HG03025 (cell line): Measurements from ENCODE around the gene RNF103.

Source experiments
- ATAC-seq: cut with Tn5 transposase; IDR thresholded peaks from one replicate; pipeline ENCODE4 v1.9.1; 2021; ENCODE audit warnings: mild to moderate bottlenecking, moderate library complexity; ENCODE audit not compliant: unreplicated experiment, low FRiP score

The RNF103 gene

DNA sequence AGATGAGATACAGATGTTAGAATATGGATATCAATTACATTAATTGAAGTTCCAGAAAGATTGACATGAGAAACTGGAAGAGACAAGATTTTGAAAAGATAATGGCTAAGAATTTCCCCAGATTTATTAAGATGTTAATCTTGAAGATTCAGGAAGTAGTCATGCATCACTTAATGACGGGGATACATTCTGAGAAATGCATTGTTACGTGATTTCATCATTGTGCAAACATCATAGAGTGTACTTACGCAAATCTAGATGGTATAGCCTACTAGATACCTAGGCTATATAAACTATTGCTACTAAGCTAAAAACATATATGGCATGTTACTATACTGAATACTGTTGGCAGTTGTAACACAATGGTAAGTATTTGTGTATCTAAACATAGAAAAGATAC lies 53.6 kb downstream of the RNF103 start:
- ATAC-seq = no peak

DNA sequence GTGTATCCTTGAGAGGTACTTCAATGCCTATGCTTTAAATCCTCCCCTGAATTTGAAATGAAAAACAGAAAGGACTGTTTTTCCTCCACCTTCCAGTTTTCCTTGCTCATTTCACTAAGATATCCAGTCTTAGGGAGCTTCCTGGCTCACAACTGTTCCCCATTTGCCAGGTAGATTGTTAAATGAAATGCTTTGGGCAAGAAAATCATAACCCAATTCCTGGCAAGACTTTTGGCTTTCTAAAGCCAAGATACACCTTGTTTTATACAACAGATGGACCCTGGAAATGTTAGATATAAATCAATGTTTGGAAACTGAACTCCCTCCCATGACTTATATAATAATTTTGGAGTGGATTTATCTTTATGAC lies 56.9 kb downstream of the RNF103 start:
- ATAC-seq = no peak

DNA sequence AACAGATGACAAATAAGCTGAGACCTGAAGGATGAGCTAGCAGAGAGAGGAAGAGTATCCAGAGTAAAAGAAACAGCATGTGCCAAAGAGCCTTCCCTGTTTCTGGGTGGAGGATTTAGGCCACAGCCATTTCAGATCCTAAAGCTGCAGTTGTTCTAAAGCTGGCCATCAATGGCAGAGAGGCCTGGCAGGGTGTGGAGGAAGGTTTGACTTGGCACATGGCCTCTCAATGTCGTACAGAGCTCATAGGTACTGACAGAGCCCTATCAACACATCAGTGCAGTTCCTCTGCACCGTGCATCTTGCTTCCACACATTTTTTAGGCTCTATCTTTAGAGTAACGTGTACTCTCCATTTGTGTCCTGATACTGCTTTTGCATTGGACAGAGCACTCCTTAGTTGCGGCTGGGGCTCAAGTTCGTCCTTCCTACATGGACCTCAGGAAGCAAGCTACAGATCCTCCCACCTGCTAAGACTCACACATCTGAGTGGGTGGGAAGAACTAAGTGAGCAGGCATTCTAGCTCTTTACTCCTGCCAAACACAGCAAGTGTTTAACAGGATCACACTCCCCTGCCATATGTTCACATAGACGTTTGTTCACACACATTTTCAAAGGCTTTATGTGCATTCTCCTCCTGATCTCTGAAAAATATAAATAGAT lies 57.4 kb downstream of the RNF103 start:
- no peak for ATAC-seq

- no peak for ATAC-seq
These were observed 60.0 kb downstream of the RNF103 start for GRCh38 chr2:86563650-86564061.

DNA sequence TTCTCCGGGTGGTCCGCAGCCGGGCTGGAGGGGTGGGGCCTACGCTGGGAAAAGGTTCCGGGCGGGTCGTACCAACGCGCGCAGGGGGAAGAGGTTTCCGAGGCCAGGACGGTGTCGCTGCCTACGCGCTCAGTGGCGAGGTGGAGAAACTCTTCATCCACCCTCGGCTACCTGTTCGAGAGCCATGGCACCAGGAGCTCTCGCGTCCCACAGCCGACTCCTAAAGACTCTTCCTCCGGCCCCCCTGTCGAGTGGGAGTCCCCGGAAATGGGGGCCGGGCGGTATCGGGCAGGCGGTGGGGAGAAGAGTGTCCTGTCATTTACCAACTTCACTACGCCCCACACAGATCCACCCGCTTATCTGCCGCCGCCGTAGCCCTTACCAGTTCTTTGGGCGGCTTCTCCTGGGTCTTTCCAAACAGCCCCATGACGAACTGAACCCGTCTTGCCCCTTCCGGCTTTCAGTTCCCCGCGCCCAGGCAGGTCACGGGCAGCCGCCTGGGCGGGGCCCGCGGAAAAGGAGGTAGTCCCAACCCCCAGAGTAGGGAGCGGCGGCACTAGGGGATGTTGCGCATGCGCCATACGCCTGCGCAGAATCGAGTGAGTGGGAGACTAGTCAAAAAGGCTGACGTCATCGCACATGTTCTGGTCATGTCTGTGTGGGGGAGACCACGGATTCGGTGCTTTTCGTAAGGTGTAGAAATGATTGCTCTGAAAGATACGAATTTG lies 60.6 kb downstream of the RNF103 start, which contains the start of gene CHMP3:
Gene CHMP3 (minus strand): TSS at position 522 of the 728 bp plus-strand sequence. CDS start 95 bp downstream, at position 427.
- ATAC-seq = peak; percentile 84

GRCh38 chr2:86562485-86562921 lies 61.2 kb downstream of the RNF103 start:
- no peak for ATAC-seq

GRCh38 chr2:86557836-86558235 lies 65.8 kb downstream of the RNF103 start:
- ATAC-seq = no peak

DNA sequence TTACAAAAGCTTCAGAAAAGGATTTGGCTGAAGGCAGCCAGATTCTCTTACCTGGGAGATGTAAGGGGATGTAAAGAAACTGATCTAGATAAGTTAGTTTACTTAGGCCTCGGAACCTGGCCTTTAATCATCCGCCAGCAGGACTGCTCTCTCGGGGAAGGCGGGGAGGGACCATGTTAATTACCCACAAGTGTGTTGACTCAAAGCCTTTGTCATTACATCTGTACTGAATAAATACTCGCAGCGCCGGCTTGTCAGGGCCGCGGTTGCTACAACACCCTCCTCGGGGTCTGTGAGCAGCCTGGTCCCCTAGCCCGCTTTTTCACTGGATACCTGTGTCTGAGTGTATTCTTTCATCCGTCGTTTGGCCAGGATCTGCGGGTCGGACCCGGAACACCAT lies 67.2 kb downstream of the RNF103 start:
- no peak for ATAC-seq
